Measurements from ENCODE around the gene AOX1. TPM values are rescaled to one million over a fixed set of nuclear protein-coding genes. Genes with fewer than 3 reads are reported as not detected.

The AOX1 gene
- total and polyA plus RNA-seq, 2 of the 8 experiments (the other 6 are each of a cell fraction or from before 2014, with no cell fraction given): 5.6 to 8.3 TPM

DNA sequence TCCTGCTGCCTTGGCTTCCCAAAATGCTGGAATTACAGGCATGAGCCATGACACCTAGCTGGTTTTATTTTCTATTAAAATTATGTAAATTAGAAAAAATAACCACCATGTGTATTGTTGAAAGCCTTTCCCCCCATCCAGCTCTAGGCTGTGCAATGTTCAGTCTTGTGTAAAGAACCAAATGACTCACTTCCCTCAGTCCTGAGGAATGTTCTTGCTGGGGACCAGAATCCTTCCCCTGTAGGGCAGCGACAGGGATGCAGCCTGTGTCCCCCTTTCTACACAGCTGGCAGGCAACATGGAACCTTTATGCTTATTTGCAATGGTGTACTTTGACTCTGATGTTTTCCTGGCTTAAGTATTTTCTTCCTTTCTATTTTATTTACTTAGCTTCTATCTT, 29.4 kb downstream of the AOX1 start:
- Histone ChIP-seq H3K4me2 (ENCODE audit: insufficient read depth in 1 of 2, low read depth in 2 of 2, low read length in 2 of 2) (no peak overlapping the region), H3K56ac (replicated peaks; ENCODE audit: insufficient read length, low read depth, low read length) (no peak overlapping the region), H3K9ac (replicated peaks in 1 of 4; ENCODE audit: extremely low read depth in 1 of 4, low read depth in 3 of 4, low read length in 3 of 4) (no peak overlapping the region), H3K4ac (replicated peaks; ENCODE audit: insufficient read length, low read depth, low read length) (no peak overlapping the region), H2BK120ac (replicated peaks; ENCODE audit: low read depth, low read length) (no peak overlapping the region), H2BK12ac (ENCODE audit: low read depth, low read length) (no peak overlapping the region), H3K36me3 (ENCODE audit: control insufficient read depth in 2 of 4, insufficient read depth in 4 of 4, low read length in 3 of 4) (no peaks in the 10 kb centered on the region), H2BK20ac (ENCODE audit: low read length) (no peak overlapping the region), H3K9me3 (ENCODE audit: insufficient read depth in 2 of 2, low read depth in 1 of 2, low read length in 1 of 2) (no peaks in the 10 kb centered on the region), H3K4me1 (replicated peaks in 1 of 4; ENCODE audit: control insufficient read depth in 3 of 4, insufficient read depth in 4 of 4, low read length in 3 of 4) (no peaks in the 10 kb centered on the region), H3K27me3 (replicated peaks in 1 of 4; ENCODE audit: control insufficient read depth in 3 of 4, extremely low read depth in 1 of 4, insufficient read depth in 3 of 4, low read length in 3 of 4) (no peaks in the 10 kb centered on the region), H2AK5ac (ENCODE audit: low read depth, low read length) (no peak overlapping the region), H3K14ac (ENCODE audit: insufficient read length) (no peak overlapping the region), H2AFZ (ENCODE audit: low read length) (no peak overlapping the region), H4K20me1 (replicated peaks in 1 of 2; ENCODE audit: control insufficient read depth in 1 of 2, insufficient read depth in 2 of 2, low read length in 2 of 2) (peaks cover 0 to 2% of the 10 kb centered on the region in 2 experiments), H4K8ac (ENCODE audit: extremely low read depth, insufficient read depth, low read length) (no peak overlapping the region), H3K4me3 (ENCODE audit: extremely low read depth in 1 of 4, insufficient read depth in 2 of 4, low read depth in 3 of 4, low read length in 4 of 4) (no peak overlapping the region), H4K5ac (ENCODE audit: insufficient read length, low read depth, low read length) (no peak overlapping the region), H3K18ac (ENCODE audit: extremely low read depth, low read length) (no peak overlapping the region), H2BK15ac (ENCODE audit: low read length) (no peak overlapping the region), H4K91ac (replicated peaks; ENCODE audit: insufficient read length, low read length) (no peak overlapping the region), H3K23me2 (ENCODE audit: low read depth, low read length) (no peaks in the 10 kb centered on the region), H3K79me1 (ENCODE audit: low read depth, low read length) (no peaks in the 10 kb centered on the region), H3K27ac (ENCODE audit: low read depth, low read length) (no peak overlapping the region), H3K79me2 (ENCODE audit: control insufficient read depth in 1 of 2, insufficient read depth in 2 of 2, low read length in 2 of 2) (no peaks in the 10 kb centered on the region), H3K23ac (ENCODE audit: insufficient read length) (no peak overlapping the region), H2BK5ac (ENCODE audit: low read depth, low read length) (no peak overlapping the region)
- DNase-seq (ENCODE audit: low read depth in 1 of 2, low spot score in 2 of 2): no peak
- POLR2A ChIA-PET (ENCODE audit: partially characterized antibody): no interaction called here
- FAIRE-seq: no peak
- WGBS, 2 experiments (ENCODE audit: extremely low coverage in 1 of 2, insufficient coverage in 1 of 2, insufficient read length in 1 of 2, insufficient replicate concordance in 2 of 2, low coverage in 1 of 2, low lambda C conversion rate in 2 of 2, missing lambda C conversion rate in 1 of 2): 90% methylated on average over 1 of the region's 1 CpG; no CpG with 5 or more reads in 1 of the 2 experiments
- CTCF ChIA-PET (ENCODE audit: partially characterized antibody): interaction anchor here (1.5 to 4.9 kb wide), 3 partner anchors 10 to 523 kb away, joined by 3 to 34 read pairs (median 6); no protein-coding TSS in a partner anchor
- TF ChIP-seq BACH1 (IDR thresholded peaks at IDR 0.05; ENCODE audit: low read length) (no peak), KDM1A (IDR thresholded peaks at IDR 0.05; ENCODE audit: borderline replicate concordance, low read length) (no peak)
